Loucy (cell line): ENCODE measurements around the gene IL17C.

Experiments
- CTCF ChIP-seq: fragments of 200-600 bp; sonication (generic); conservative IDR thresholded peaks from 2 replicates; pipeline ENCODE4 v1.5.1; 2014; ENCODE audit warnings: mild to moderate bottlenecking, antibody characterized with exemption, low read length
- EZH2phosphoT487 ChIP-seq: fragments of 200-600 bp; IDR thresholded peaks from 2 replicates; pipeline ENCODE4 v1.6.1; 2018; ENCODE audit warnings: antibody characterized with exemption, mild to moderate bottlenecking, moderate library complexity, borderline replicate concordance

- TF ChIP-seq CTCF (no peak), EZH2phosphoT487 (no peak)
Measured at GRCh38 chr16:88601313-88602036, 36.9 kb upstream of the IL17C start.
